Thyroid gland (tissue), 4 donors: ENCODE data around the gene SYF2.

Experiments used
- CTCF ChIP-seq, 6 experiments: fragments of 200-600 bp in 3 of 6; fragments of 450-650 bp in 3 of 6; sonication (generic) in 3 of 6; IDR thresholded peaks; one replicate each; pipeline ENCODE4 v1.5.1; 2016 to 2019; ENCODE audit warnings: antibody characterized with exemption in 6 of 6, mild to moderate bottlenecking in 2 of 6, inconsistent platforms in 1 of 6, moderate library complexity in 1 of 6
- POLR2A ChIP-seq, 2 donors: fragments of 450-650 bp; IDR thresholded peaks; one replicate each; pipeline ENCODE4 v1.6.1; 2017; ENCODE audit warnings: antibody characterized with exemption in 2 of 2, mild to moderate bottlenecking in 2 of 2, moderate library complexity in 1 of 2

DNA sequence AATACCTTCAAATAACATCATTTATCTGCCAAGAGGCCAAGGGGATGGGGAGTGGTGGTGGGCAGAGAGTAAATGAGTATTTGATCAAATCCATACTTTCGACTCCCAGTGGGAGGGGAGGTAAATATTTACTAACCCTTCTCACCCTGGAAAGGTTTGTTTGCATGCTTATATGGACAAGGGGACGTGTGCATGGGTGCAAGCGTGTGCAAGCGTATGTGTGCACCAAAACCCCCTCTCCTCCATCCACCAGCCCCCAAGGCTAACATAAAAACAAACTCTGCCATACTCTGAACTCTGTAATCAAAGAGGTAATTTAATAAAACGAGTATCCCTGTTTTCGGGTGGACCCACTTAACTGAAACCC is 58.0 kb downstream of the SYF2 start:
- TF ChIP-seq CTCF (IDR thresholded peaks at IDR 0.05) (no peak), POLR2A (IDR thresholded peaks at IDR 0.05) (no peak)
